Endothelial cell (in vitro differentiated cells): Measurements from ENCODE around the gene SGSM2. TPM values are rescaled to one million over a fixed set of nuclear protein-coding genes. Genes with fewer than 3 reads are reported as not detected.

Source experiments
- DNase-seq: peaks from one replicate; pipeline ENCODE4 v3.0.0; 2021; ENCODE audit warnings: low spot score
- H3K27ac Mint-ChIP-seq: one replicate; pipeline ENCODE4 v1.8.0; 2021; ENCODE audit warnings: mixed read lengths, inconsistent platforms; ENCODE audit not compliant: unreplicated experiment
- H3K27me3 Mint-ChIP-seq: one replicate; pipeline ENCODE4 v1.8.0; 2021; ENCODE audit warnings: mild to moderate bottlenecking, moderate library complexity, mixed read lengths, inconsistent platforms; ENCODE audit not compliant: unreplicated experiment
- H3K36me3 Mint-ChIP-seq: one replicate; pipeline ENCODE4 v1.8.0; 2021; ENCODE audit warnings: mild to moderate bottlenecking, low read depth, mixed read lengths, inconsistent platforms; ENCODE audit not compliant: unreplicated experiment
- H3K4me1 Mint-ChIP-seq: one replicate; pipeline ENCODE4 v1.8.0; 2021; ENCODE audit warnings: mild to moderate bottlenecking, mixed read lengths, inconsistent platforms; ENCODE audit not compliant: unreplicated experiment
- H3K4me3 Mint-ChIP-seq: one replicate; pipeline ENCODE4 v1.8.0; 2021; ENCODE audit warnings: mild to moderate bottlenecking, mixed read lengths, inconsistent platforms; ENCODE audit not compliant: unreplicated experiment
- H3K9me3 Mint-ChIP-seq: one replicate; pipeline ENCODE4 v1.8.0; 2021; ENCODE audit warnings: mixed read lengths, inconsistent platforms; ENCODE audit not compliant: unreplicated experiment
- CTCF ChIP-seq: fragments of 200-600 bp; sonication (generic); IDR thresholded peaks from one replicate; pipeline ENCODE4 v1.5.0; 2021; ENCODE audit warnings: antibody characterized with exemption; ENCODE audit not compliant: unreplicated experiment
- long read RNA-seq: library from polyadenylated mRNA; unstranded; transcript quantifications from one replicate; pipeline ENCODE4 v2.0.0, GENCODE V29; 2020; ENCODE audit not compliant: unreplicated experiment
- total RNA-seq: library from RNA; stranded (reverse); fragmentation: NEBNext Ultra II Directional; extraction: Animal tissue kit (Norgen Biotek cat#: 25700); gene quantifications from one replicate; pipeline ENCODE4 v1.2.1, GENCODE V29; 2021; ENCODE audit not compliant: unreplicated experiment

Gene SGSM2
- total RNA-seq: 65.4 TPM
- long read RNA-seq, partial matches to known transcripts: 0 of 2 reads
- long read RNA-seq, other reads (novel, unspliced or antisense): 2 of 2 reads

- H3K27ac Mint-ChIP-seq: peak within 1 kb of the TSS; percentile 64
- peaks cover 10% of the 10 kb centered on the region for H3K27me3 Mint-ChIP-seq
- no peaks in the 10 kb centered on the region for H3K9me3 Mint-ChIP-seq
- H3K4me3 Mint-ChIP-seq: peak within 1 kb of the TSS; percentile 99
- peak; percentile 64 for DNase-seq
- H3K36me3 Mint-ChIP-seq: peaks cover 10% of the 10 kb centered on the region
- peaks cover 12% of the 10 kb centered on the region for H3K4me1 Mint-ChIP-seq
- TF ChIP-seq CTCF: no peak
Measured at GRCh38 chr17:2336852-2337543, at the start of gene SGSM2. Gene SGSM2, plus strand, starts transcription at chr17:2337501. Its CDS starts 188 bp downstream, at chr17:2337689.

GRCh38 chr17:2289878-2290478 is 47.3 kb upstream of the SGSM2 start:
- Mint-ChIP-seq H3K27ac (no peak overlapping the region), H3K36me3 (peaks cover 32% of the 10 kb centered on the region), H3K9me3 (no peaks in the 10 kb centered on the region), H3K27me3 (peaks cover 2% of the 10 kb centered on the region), H3K4me1 (no peaks in the 10 kb centered on the region), H3K4me3 (no peak overlapping the region)
- DNase-seq: no peak
- no peak for TF ChIP-seq CTCF

- H3K4me3 Mint-ChIP-seq: no peak overlapping the region
- DNase-seq: no peak
- no peaks in the 10 kb centered on the region for H3K27me3 Mint-ChIP-seq
- no peaks in the 10 kb centered on the region for H3K9me3 Mint-ChIP-seq
- TF ChIP-seq CTCF: no peak
- no peaks in the 10 kb centered on the region for H3K4me1 Mint-ChIP-seq
- no peak overlapping the region for H3K27ac Mint-ChIP-seq
- H3K36me3 Mint-ChIP-seq: peaks cover 41% of the 10 kb centered on the region
Measured at GRCh38 chr17:2292100-2292499, 45.2 kb upstream of the SGSM2 start.

GRCh38 chr17:2295575-2295974 is 41.7 kb upstream of the SGSM2 start:
- no peak for DNase-seq
- H3K4me3 Mint-ChIP-seq: peak overlapping the region; percentile 0
- TF ChIP-seq CTCF: no peak

GRCh38 chr17:2297023-2297422 is 40.3 kb upstream of the SGSM2 start:
- H3K36me3 Mint-ChIP-seq: peaks cover 41% of the 10 kb centered on the region
- no peak overlapping the region for H3K27ac Mint-ChIP-seq
- no peak for TF ChIP-seq CTCF
- no peaks in the 10 kb centered on the region for H3K27me3 Mint-ChIP-seq
- H3K4me1 Mint-ChIP-seq: peaks cover 11% of the 10 kb centered on the region
- H3K4me3 Mint-ChIP-seq: no peak overlapping the region
- H3K9me3 Mint-ChIP-seq: no peaks in the 10 kb centered on the region
- DNase-seq: no peak

More at GRCh38 chr17:2295575-2295974, 41.7 kb upstream of the SGSM2 start:
- Mint-ChIP-seq H3K36me3 (peaks cover 48% of the 10 kb centered on the region), H3K9me3 (no peaks in the 10 kb centered on the region), H3K27ac (no peak overlapping the region), H3K27me3 (no peaks in the 10 kb centered on the region), H3K4me1 (peaks cover 11% of the 10 kb centered on the region)
